ENCODE measurements around the gene RNF217.

Gene RNF217

GRCh38 chr6:125138083-125138482 lies 175.8 kb downstream of the RNF217 start:
- WGBS, 2 experiments = 89 to 100% methylated on average over 1 to 2 of the region's 2 CpGs
- no peak overlapping the region for H3K4me3 ChIP-seq (ENCODE audit: insufficient read depth, low read depth, low read length)
- H3K9me3 ChIP-seq (ENCODE audit: control insufficient read depth, low read length) = no peaks in the 10 kb centered on the region
- H3K27me3 ChIP-seq (ENCODE audit: control insufficient read depth, insufficient read depth, low read length, poor library complexity, severe bottlenecking) = no peaks in the 10 kb centered on the region
- H3K4me1 ChIP-seq (ENCODE audit: control insufficient read depth, insufficient read depth, low read length) = no peaks in the 10 kb centered on the region
- no peaks in the 10 kb centered on the region for H3K36me3 ChIP-seq (ENCODE audit: control insufficient read depth, insufficient read depth, low read length)
- H3K27ac ChIP-seq (ENCODE audit: insufficient read depth, low read depth, low read length, poor library complexity, severe bottlenecking) = no peak overlapping the region

DNA sequence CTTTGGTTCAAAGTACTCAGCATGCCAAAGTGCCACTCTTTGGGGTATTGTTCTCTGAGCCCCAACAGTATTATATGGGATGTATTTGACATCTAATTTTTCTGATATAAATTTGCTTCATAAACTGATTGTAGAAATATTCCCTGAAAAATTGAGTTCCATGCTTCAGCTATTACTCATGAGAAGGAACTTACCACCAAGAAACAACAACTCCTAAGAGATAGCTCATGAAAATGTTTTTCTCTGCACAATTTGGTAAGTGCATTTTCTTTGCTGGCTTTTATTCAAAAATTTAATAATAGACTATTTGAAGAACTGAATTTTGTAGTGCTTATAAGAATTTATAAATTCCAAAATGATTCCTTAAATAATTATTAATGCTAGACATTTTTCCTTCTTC lies 178.6 kb downstream of the RNF217 start:
- H3K4me3 ChIP-seq (ENCODE audit: insufficient read depth, low read depth, low read length) = no peak overlapping the region
- H3K9me3 ChIP-seq (ENCODE audit: control insufficient read depth, low read length) = peaks cover 2% of the 10 kb centered on the region
- no peaks in the 10 kb centered on the region for H3K4me1 ChIP-seq (ENCODE audit: control insufficient read depth, insufficient read depth, low read length)
- H3K36me3 ChIP-seq (ENCODE audit: control insufficient read depth, insufficient read depth, low read length) = no peaks in the 10 kb centered on the region
- H3K27ac ChIP-seq (ENCODE audit: insufficient read depth, low read depth, low read length, poor library complexity, severe bottlenecking) = no peak overlapping the region
- H3K27me3 ChIP-seq (ENCODE audit: control insufficient read depth, insufficient read depth, low read length, poor library complexity, severe bottlenecking) = no peaks in the 10 kb centered on the region

All from ectodermal cell (in vitro differentiated cells).